ENCODE results near the gene NCR2. TPM values are rescaled to one million over a fixed set of nuclear protein-coding genes. Genes with fewer than 3 reads are reported as not detected.

Gene NCR2
- total RNA-seq, 1 experiment from 2014 or later: not detected

DNA sequence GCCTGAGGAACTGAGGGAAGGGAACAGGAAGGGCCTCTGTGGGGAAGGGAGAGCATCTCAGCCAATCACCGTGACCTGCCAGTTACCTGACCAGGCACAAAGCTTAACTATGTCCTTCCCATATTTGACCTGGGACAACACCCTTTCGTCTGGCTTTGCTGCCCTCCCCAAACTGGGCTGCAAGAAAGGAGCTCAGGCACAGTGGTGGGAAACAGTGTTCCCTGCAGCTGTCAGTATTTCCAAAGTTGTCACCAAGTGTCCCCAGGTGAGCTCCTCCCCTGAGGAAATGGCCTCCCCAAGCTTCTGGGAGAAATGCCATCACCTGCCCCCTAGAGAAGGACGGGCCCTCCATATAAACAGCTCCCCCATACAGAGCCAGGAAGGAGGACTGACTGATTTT is 17.9 kb downstream of the NCR2 start:
- H4K8ac ChIP-seq (replicated peaks; ENCODE audit: insufficient read length, low read depth, low read length): no peak overlapping the region
- no peak overlapping the region for H2AFZ ChIP-seq (ENCODE audit: low read length)
- no peaks in the 10 kb centered on the region for H3K4me1 Mint-ChIP-seq
- H3K27ac ChIP-seq (ENCODE audit: insufficient read length, low read depth, low read length): no peak overlapping the region
- TF ChIP-seq, protein P1, sequence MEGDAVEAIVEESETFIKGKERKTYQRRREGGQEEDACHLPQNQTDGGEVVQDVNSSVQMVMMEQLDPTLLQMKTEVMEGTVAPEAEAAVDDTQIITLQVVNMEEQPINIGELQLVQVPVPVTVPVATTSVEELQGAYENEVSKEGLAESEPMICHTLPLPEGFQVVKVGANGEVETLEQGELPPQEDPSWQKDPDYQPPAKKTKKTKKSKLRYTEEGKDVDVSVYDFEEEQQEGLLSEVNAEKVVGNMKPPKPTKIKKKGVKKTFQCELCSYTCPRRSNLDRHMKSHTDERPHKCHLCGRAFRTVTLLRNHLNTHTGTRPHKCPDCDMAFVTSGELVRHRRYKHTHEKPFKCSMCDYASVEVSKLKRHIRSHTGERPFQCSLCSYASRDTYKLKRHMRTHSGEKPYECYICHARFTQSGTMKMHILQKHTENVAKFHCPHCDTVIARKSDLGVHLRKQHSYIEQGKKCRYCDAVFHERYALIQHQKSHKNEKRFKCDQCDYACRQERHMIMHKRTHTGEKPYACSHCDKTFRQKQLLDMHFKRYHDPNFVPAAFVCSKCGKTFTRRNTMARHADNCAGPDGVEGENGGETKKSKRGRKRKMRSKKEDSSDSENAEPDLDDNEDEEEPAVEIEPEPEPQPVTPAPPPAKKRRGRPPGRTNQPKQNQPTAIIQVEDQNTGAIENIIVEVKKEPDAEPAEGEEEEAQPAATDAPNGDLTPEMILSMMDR (conservative IDR thresholded peaks at IDR 0.05): no peak
- no peak overlapping the region for H2BK15ac ChIP-seq (ENCODE audit: low read depth, low read length)
- no peak overlapping the region for H4K91ac ChIP-seq (ENCODE audit: insufficient read length, low read depth, low read length)
- no peaks in the 10 kb centered on the region for H3K79me2 ChIP-seq (ENCODE audit: insufficient read depth, low read length)
- peaks cover 58% of the 10 kb centered on the region for H3K27me3 Mint-ChIP-seq (ENCODE audit: low read depth)
- peaks cover 5 to 7% of the 10 kb centered on the region in 2 experiments for H3K9me3 Mint-ChIP-seq
- H3K27me3 ChIP-seq (ENCODE audit: insufficient read depth, low read length): no peaks in the 10 kb centered on the region
- H3K9ac ChIP-seq (ENCODE audit: extremely low read depth, insufficient read length, low read length): no peak overlapping the region
- no peak for DNase-seq
- no peak overlapping the region for H3K18ac ChIP-seq (ENCODE audit: insufficient read length, low read depth, low read length)
- no peak overlapping the region for H3K4me3 Mint-ChIP-seq
- no peak overlapping the region for H2BK5ac ChIP-seq (ENCODE audit: insufficient read length, low read length)
- peaks cover 0 to 5% (median 4%) of the 10 kb centered on the region in 3 experiments; a peak in 6 of 7 replicates for H3K36me3 Mint-ChIP-seq (ENCODE audit: insufficient read depth in 1 of 3, low read depth in 3 of 3)
- no peaks in the 10 kb centered on the region; the same call in 1 of the 2 replicates for H3K4me1 ChIP-seq (ENCODE audit: insufficient read depth, low read length)
- no peak overlapping the region for H3K4me2 ChIP-seq (ENCODE audit: insufficient read depth, insufficient read length, low read length)
- H3K23ac ChIP-seq (ENCODE audit: insufficient read length, low read depth, low read length): no peak overlapping the region
- no peak overlapping the region for H3K56ac ChIP-seq (ENCODE audit: insufficient read length, low read depth, low read length)
- no peak overlapping the region for H2BK120ac ChIP-seq (ENCODE audit: low read depth, low read length, poor library complexity, severe bottlenecking)
- no peak overlapping the region for H3T11ph ChIP-seq (ENCODE audit: low read length)
- WGBS (ENCODE audit: extremely low coverage, insufficient read length, low lambda C conversion rate): no CpG with 5 or more reads among the region's 3 CpGs
- no peaks in the 10 kb centered on the region for H4K20me1 ChIP-seq (ENCODE audit: control insufficient read depth, insufficient read depth, insufficient read length)
- H3K23me2 ChIP-seq (ENCODE audit: insufficient read length, low read depth, low read length, poor library complexity, severe bottlenecking): no peaks in the 10 kb centered on the region
- H2BK12ac ChIP-seq (ENCODE audit: insufficient read length, low read depth, low read length): no peak overlapping the region
- H3K27ac Mint-ChIP-seq: no peak overlapping the region
- no peak overlapping the region for H3K4ac ChIP-seq (ENCODE audit: low read depth, low read length)
- no peak overlapping the region for H3K14ac ChIP-seq (ENCODE audit: insufficient read depth, low read length)
- H2BK20ac ChIP-seq (ENCODE audit: low read depth, low read length, poor library complexity, severe bottlenecking): no peak overlapping the region
- H3K79me1 ChIP-seq (ENCODE audit: insufficient read depth, low read depth, low read length, poor library complexity, severe bottlenecking): no peaks in the 10 kb centered on the region
- H3K9me3 ChIP-seq (ENCODE audit: control insufficient read depth, low read depth, low read length): no peaks in the 10 kb centered on the region
- no peak overlapping the region for H4K5ac ChIP-seq (ENCODE audit: insufficient read length, low read depth, low read length)
- no peak overlapping the region for H2AK5ac ChIP-seq (ENCODE audit: insufficient read length, low read length)

All from H9 (cell line).